ENCODE results near the gene TRPM8.
"Not testable (repeated sequence)": the region's sequence is repeated elsewhere in the genome, so short reads cannot be mapped to it uniquely, and the experiment has no call there.

TRPM8 gene

DNA sequence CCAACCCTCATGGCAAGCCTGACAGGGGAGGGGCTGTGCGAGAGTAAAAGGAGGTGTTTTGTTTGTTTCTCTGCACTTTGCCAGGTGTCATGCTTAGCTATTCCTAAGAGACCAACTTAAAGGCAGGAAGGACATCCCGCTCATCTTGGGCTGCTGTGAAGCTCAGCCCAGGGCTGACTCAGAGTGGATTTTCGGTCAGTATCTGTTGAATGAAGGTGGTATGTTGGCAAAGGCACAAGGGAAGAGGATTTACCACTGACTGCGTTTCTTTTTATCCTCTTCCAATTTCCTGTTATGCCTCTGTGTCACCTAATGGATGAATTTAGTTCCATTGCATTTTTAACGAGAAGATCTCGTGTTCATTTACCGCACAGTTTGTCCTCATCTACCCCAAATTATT is 18.9 kb downstream of the TRPM8 start:
- DNase-seq (ENCODE audit: low read depth), result no peak

- DNase-seq (ENCODE audit: low read depth), result no peak
These were observed 21.6 kb downstream of the TRPM8 start for GRCh38 chr2:233938676-233939370.

DNA sequence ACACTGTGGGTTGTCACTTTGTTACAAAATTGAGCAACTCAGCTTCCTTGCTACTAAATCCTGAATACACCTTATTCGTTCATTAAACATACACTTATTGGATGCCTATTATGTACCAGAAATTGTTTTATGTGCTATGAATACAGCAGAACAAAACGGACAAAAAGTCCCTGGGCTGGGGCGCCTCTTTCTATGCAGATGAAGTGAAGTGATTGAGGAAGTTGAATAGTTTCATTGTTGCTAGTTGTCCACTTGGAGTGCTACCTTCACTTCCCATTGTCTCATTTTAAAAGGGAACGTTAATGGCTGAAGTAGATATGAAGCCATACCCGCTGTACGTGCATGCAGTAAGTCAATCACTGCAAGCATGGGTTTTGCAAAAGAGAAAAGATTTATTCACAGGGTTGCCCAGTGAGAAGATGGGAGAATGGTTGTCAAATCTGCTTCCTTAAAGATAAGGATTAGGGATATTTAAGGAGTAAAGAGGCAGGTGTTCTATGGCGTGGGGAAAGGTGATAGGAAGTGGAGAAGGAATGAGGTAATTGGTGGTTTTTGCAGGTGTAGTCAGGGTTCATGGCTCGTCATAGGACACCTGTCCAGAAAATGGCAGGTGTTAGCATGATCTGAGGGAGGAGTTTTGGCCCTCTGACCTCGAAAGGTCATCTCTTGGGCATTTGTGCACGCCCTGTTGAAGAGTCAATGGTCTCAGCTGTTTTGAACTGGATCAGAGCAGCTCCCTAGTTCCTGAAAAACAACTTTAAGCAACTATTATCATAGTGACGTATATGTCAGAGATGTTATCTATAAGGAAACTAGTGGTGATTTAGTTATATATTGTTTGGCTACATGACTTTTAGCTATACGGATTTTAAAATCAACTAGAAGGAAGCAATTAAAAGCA is 23.5 kb downstream of the TRPM8 start:
- no peak for DNase-seq (ENCODE audit: low read depth)

DNA sequence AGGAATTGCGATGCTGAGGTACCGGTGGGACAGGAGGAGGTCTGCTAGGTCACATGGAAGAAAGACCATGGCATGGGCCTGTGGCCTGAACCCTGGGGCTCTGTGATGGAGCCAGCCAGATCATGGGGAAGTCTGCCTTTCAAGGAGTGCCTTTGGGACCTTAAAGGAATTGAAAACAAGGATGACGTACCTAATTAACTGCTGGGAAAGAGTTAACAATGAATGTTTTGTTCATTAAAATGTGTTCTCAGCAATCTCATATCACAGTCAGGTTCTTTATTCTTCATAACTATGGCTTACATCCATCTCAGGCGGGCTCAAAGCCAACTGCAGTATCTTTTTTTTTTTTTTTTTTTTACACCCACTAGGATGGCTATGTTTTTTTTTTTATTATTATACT is 25.6 kb downstream of the TRPM8 start:
- DNase-seq (ENCODE audit: low read depth), result no peak

GRCh38 chr2:233944269-233944668 is 27.1 kb downstream of the TRPM8 start:
- no peak for DNase-seq (ENCODE audit: low read depth)

GRCh38 chr2:233944722-233945121 is 27.5 kb downstream of the TRPM8 start:
- no peak for DNase-seq (ENCODE audit: low read depth)

DNA sequence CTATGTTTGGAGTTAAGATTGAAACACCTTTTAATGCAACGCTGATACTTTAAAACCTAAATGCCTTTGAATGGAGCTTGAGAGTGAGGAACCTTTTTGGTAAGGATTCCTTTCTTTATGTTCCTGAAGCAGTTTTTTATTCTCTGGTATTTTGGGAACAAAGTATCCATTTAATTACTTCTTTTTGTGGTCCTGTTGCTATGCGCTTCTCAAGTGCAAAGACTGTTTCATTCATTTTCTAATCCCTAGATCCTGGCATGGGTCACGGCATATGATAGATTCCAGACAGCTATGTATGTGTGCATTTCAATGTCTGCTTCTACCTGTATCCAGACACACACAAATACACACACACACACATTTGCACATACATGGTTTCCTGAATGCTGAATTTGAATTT is 28.0 kb downstream of the TRPM8 start:
- no peak for DNase-seq (ENCODE audit: low read depth)

- DNase-seq (ENCODE audit: low read depth), result no peak
These were observed 33.1 kb downstream of the TRPM8 start for GRCh38 chr2:233950078-233950825.

DNA sequence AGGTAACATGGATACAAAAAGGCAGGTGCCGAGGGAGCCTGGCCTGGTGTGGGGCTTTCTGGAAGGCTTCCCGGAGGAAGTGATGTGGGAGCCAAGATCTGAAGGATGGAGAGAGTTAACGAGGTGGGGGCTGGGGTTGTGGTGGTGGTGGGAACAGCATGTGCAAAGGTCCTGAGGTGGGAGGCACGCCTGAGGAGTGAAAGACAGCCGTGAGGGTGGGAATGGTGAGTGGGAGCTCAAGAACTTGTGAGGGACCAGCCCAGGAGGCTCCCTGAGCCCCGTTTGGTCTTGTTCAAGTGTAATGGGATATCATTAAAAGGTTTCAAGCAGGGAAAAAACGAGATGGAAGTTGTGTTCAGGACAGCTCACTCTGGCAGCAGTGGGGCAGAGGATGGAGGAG is 35.2 kb downstream of the TRPM8 start:
- DNase-seq (ENCODE audit: low read depth), result no peak

DNA sequence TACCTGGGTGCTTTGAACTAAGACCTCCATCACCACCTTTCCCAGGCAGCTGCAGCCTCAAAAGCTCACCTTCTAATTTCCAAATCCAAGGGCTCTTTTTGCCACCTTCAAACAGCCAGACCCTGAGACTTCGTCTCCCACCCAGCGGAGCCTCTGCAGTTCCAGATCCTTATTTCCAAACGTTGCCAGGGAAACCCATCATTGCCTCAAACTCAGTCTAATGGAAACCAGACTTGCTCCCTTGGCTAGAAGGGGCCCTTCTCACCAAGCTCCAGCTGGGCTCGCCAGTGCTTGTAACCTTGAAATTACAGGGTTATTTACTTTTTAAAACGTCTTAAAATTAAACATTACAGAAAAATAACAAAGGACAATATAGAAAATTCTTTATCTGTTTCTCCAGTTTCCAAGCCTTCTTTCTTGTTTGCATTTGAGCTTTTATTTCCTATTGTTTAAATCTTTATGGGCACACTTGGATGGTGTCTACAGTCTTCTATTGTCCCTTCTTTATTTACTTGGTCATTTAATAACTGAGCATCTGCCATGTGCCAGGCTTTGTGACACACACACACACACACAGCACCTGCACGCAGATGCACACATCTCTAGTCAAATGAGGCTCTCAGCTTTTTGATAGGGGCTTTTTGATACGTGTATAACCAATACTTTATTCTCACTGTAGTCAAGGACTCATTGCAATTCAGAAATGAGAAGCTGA is 36.1 kb downstream of the TRPM8 start:
- DNase-seq (ENCODE audit: low read depth), result no peak

- DNase-seq (ENCODE audit: low read depth), result no peak
These were observed 43.0 kb downstream of the TRPM8 start for GRCh38 chr2:233960203-233960602.

- no peak for DNase-seq (ENCODE audit: low read depth)
These were observed 44.7 kb downstream of the TRPM8 start for GRCh38 chr2:233961905-233962304.

DNA sequence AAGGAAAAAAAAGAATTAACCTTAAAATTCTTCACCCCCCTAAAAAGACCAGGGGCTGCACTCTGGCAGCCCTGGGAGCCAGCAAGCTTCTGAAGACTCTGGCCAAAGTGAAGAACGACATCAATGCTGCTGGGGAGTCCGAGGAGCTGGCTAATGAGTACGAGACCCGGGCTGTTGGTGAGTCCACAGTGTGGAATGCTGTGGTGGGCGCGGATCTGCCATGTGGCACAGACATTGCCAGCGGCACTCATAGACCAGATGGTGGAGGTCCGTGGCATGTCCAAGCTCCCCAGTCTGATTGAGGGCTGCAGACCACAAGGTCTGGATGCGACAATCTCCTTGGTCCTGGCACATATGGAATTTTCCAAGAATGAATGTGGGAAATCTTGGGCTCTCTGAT is 47.4 kb downstream of the TRPM8 start:
- DNase-seq (ENCODE audit: low read depth), result no peak

- no peak for DNase-seq (ENCODE audit: low read depth)
These were observed 47.9 kb downstream of the TRPM8 start for GRCh38 chr2:233965032-233965603.

- not testable (repeated sequence) for DNase-seq (ENCODE audit: low read depth)
These were observed 48.5 kb downstream of the TRPM8 start for GRCh38 chr2:233965646-233966045.

GRCh38 chr2:233966388-233966787 is 49.2 kb downstream of the TRPM8 start:
- no peak for DNase-seq (ENCODE audit: low read depth)

GRCh38 chr2:233967164-233967563 is 50.0 kb downstream of the TRPM8 start:
- DNase-seq (ENCODE audit: low read depth), result no peak

DNA sequence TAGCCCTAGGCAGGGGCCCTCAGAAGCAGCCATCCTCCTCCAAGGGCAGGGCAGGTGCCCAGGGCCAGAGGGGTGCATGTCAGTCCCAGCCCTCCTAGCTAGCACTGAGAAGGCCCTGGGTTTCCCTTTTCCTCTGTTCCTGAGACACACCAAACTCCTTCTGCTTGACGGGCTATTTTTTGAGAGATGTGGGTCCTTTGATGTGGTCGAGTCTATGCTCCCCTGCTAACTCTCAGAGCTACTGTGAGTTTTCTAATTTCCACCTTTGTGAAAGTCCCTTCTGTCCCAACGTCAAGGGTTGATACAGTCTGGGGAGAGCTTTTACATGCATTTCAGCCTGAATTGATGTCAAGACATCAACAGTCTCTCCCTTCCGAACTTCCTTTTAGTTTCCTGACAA is 51.4 kb downstream of the TRPM8 start:
- DNase-seq (ENCODE audit: low read depth), result no peak

DNA sequence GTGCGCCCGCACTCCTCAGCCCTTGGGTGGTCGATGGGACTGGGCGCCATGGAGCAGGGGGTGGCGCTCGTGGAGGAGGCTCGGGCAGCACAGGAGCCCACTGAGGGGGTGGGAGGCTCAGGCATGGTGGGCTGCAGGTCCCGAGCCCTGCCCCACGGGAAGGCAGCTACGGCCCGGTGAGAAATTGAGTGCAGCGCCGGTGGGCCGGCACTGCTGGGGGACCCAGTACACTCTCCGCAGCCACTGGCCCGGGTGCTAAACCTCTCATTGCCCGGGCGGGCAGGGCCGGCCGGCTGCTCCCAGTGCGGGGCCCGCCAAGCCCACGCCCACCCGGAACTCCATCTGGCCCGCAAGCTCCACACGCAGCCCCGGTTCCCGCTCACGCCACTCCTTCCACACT is 55.3 kb downstream of the TRPM8 start:
- DNase-seq (ENCODE audit: low read depth), result not testable (repeated sequence)

DNA sequence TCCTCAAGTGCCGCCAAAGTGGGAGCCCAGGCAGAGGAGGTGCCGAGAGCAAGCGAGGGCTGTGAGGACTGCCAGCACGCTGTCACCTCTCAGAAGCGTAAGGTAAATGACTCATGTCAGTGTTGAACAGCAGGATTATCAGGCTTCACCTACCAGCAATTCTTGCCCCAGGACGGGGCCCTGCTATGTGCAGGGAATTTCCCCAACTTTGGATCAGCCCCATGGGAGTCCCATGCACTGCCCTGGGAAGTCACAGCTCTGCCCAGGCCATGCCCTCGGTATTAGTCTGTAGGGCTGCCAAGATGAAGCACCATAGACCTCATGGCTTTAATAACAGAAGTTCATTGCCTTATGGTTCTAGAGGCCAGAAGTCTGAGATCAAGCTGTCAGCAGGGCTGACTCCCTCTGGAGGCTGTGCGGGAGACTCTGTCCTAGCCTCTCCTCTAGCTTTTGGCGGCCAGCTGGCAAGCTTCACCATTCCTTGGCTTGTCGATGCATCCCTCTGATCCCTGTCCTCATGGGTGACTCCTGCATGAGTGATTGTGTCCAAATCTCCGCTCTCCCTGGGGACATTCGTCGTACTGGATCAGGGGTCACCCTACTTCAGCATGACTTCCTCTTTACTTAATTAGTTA is 55.9 kb downstream of the TRPM8 start:
- DNase-seq (ENCODE audit: low read depth), result no peak

DNA sequence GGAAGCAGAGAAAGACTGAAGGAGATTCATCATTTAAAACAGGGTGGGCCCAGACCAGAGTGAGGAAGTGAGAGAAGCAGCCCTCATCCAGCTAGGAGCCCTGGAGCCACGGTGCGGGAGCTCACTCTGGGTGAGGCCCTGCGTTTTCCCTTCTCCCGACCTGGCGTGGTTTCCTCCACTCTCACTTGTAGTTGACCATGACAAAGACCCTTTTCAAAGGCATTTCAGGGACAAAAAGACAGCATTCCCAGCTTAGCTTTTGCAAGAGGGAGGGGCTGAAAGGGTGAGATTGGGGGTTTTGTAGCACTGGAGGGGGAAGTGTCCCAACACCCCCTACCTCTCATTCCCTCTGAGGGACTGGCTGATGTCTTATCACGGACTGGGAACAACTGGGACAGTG is 56.6 kb downstream of the TRPM8 start:
- no peak for DNase-seq (ENCODE audit: low read depth)
